Endothelial cell of umbilical vein (primary cell): ENCODE results near the gene UNC13D. TPM values are rescaled to one million over a fixed set of nuclear protein-coding genes. Genes with fewer than 3 reads are reported as not detected.

Experiments
- BruUV-seq: library from RNA; stranded (reverse); fragments of 400-500 nt; replicated peaks from 2 replicates; lab custom pipeline; 2021; lab: Mats Ljungman, UMichigan
- CTCF ChIA-PET: fragments of 300-600, 350-600 bp; sonication (Branson Sonifier 250); formaldehyde crosslinking; loops from one replicate; lab custom pipeline; 2021; ENCODE audit warnings: antibody characterized with exemption, inconsistent platforms; lab: Charles Lee
- POLR2A ChIA-PET: fragments of 300-600, 350-600 bp; sonication (Branson Sonifier 250); formaldehyde crosslinking; loops from one replicate; lab custom pipeline; 2021; ENCODE audit warnings: antibody characterized with exemption, inconsistent platforms; lab: Charles Lee
- DNase-seq: peaks from one replicate; pipeline ENCODE4 v3.0.0-alpha.2; 2011; ENCODE audit warnings: low read depth, low spot score
- FAIRE-seq: peaks from 2 replicates; lab custom pipeline; 2011; peaks lifted over from hg19 to GRCh38; lab: Jason Lieb, UNC
- H2AFZ ChIP-seq: 2 replicates; pipeline ENCODE4 v1.6.0; 2012; ENCODE audit warnings: low read depth, low read length, control low read depth, inconsistent platforms
- H3K27ac ChIP-seq: 2 replicates; pipeline ENCODE4 v1.5.1; 2011; ENCODE audit warnings: low read depth, mild to moderate bottlenecking, control low read depth, low read length, moderate library complexity; ENCODE audit not compliant: insufficient read depth
- H3K27me3 ChIP-seq, 2 experiments: 2 replicates each; pipeline versions ENCODE4 v1.6.0 to v1.6.1; 2011; ENCODE audit warnings: low read length in 2 of 2, mixed read lengths in 1 of 2; ENCODE audit not compliant: control insufficient read depth in 2 of 2, insufficient read depth in 2 of 2
- H3K36me3 ChIP-seq, 2 experiments: 2 replicates in 1 of 2; 3 replicates in 1 of 2; pipeline ENCODE4 v1.5.1; 2011; ENCODE audit warnings: low read length in 2 of 2, mild to moderate bottlenecking in 1 of 2, moderate library complexity in 1 of 2; ENCODE audit not compliant: control insufficient read depth in 2 of 2, insufficient read depth in 2 of 2; ENCODE audit errors: extremely low read depth in 1 of 2
- H3K4me1 ChIP-seq: 3 replicates; pipeline ENCODE4 v1.5.1; 2011; ENCODE audit warnings: mild to moderate bottlenecking, low read length; ENCODE audit not compliant: control insufficient read depth, insufficient read depth; ENCODE audit errors: extremely low read depth
- H3K4me2 ChIP-seq: 2 replicates; pipeline ENCODE4 v1.6.1; 2011; ENCODE audit warnings: low read length, control low read depth, mixed read lengths; ENCODE audit not compliant: insufficient read depth
- H3K4me3 ChIP-seq, 3 experiments: fragments of 200-600 bp in 1 of 3; sonication (generic), shearing (Covaris generic) in 1 of 3; replicated peaks in 1 of 3; 2 replicates each; pipeline ENCODE4 v1.5.1; 2011 to 2016; ENCODE audit warnings: control low read depth in 3 of 3, low read length in 3 of 3, mild to moderate bottlenecking in 2 of 3, inconsistent platforms in 1 of 3, low read depth in 1 of 3, moderate library complexity in 1 of 3; ENCODE audit not compliant: insufficient read depth in 1 of 3
- H3K79me2 ChIP-seq: 2 replicates; pipeline ENCODE4 v1.6.0; 2012; ENCODE audit warnings: low read length, inconsistent platforms; ENCODE audit not compliant: control insufficient read depth, insufficient read depth
- H3K9ac ChIP-seq: replicated peaks from 2 replicates; pipeline ENCODE3; 2011; ENCODE audit warnings: low read length, control low read depth; ENCODE audit not compliant: insufficient read depth; ENCODE audit errors: extremely low read depth
- H3K9me1 ChIP-seq: replicated peaks from 3 replicates; pipeline ENCODE4 v1.6.0; 2011; ENCODE audit warnings: mild to moderate bottlenecking, low read length; ENCODE audit not compliant: control insufficient read depth, insufficient read depth; ENCODE audit errors: extremely low read depth
- H3K9me3 ChIP-seq: replicated peaks from 2 replicates; pipeline ENCODE4 v1.5.1; 2012; ENCODE audit warnings: low read length, inconsistent platforms; ENCODE audit not compliant: control insufficient read depth, insufficient read depth
- H4K20me1 ChIP-seq: replicated peaks from 2 replicates; pipeline ENCODE3; 2011; ENCODE audit warnings: mild to moderate bottlenecking, low read length; ENCODE audit not compliant: control insufficient read depth, insufficient read depth; ENCODE audit errors: extremely low read depth
- CTCF ChIP-seq, 2 donors: IDR thresholded peaks; 1 replicate in 1 of 2; 2 replicates in 1 of 2; pipeline ENCODE4 v1.5.1; 2011; ENCODE audit warnings: low read length in 2 of 2, mild to moderate bottlenecking in 2 of 2, moderate library complexity in 2 of 2, control low read depth in 1 of 2, inconsistent platforms in 1 of 2, low read depth in 1 of 2; ENCODE audit not compliant: insufficient read depth in 1 of 2; ENCODE audit errors: extremely low read depth in 1 of 2
- EZH2 ChIP-seq: IDR thresholded peaks from 2 replicates; pipeline ENCODE4 v1.6.1; 2012; ENCODE audit warnings: borderline replicate concordance, low read depth, mild to moderate bottlenecking, moderate library complexity, low read length, inconsistent platforms; ENCODE audit not compliant: severe bottlenecking
- FOS ChIP-seq: IDR thresholded peaks from 2 replicates; pipeline ENCODE4 v1.6.1; 2011; ENCODE audit warnings: mild to moderate bottlenecking, low read length, moderate library complexity, borderline replicate concordance; ENCODE audit not compliant: insufficient read depth
- GATA2 ChIP-seq: IDR thresholded peaks from 2 replicates; pipeline ENCODE4 v1.7.0; 2011; ENCODE audit warnings: low read depth, mild to moderate bottlenecking, moderate library complexity, mixed read lengths, low read length; ENCODE audit not compliant: insufficient read length, insufficient read depth
- JUN ChIP-seq: IDR thresholded peaks from 2 replicates; pipeline ENCODE4 v1.6.1; 2011; ENCODE audit warnings: borderline replicate concordance, low read depth; ENCODE audit not compliant: insufficient read length, insufficient read depth
- MAX ChIP-seq: IDR thresholded peaks from 2 replicates; pipeline ENCODE4 v1.6.1; 2011; ENCODE audit not compliant: insufficient read depth, insufficient read length
- MYC ChIP-seq: IDR thresholded peaks from one replicate; pipeline ENCODE4 v1.6.1; 2011; ENCODE audit warnings: mild to moderate bottlenecking, low read depth, low read length
- POLR2A ChIP-seq: IDR thresholded peaks from 2 replicates; pipeline ENCODE4 v1.6.1; 2012; ENCODE audit warnings: low read depth, mild to moderate bottlenecking, control low read depth, low read length
- POLR2AphosphoS5 ChIP-seq: IDR thresholded peaks from 2 replicates; pipeline ENCODE4 v1.6.1; 2012; ENCODE audit warnings: low read depth, mild to moderate bottlenecking, control low read depth, low read length, moderate library complexity; ENCODE audit not compliant: insufficient read depth
- dilution Hi-C: fragments of 300-500 bp; cut with MboI; formaldehyde crosslinking; loops from one replicate; pipeline ENCODE4 v1.15.0; 2019; ENCODE audit warnings: low sequenced_read_pairs; ENCODE audit not compliant: extremely low pct_ligation_motif_present
- intact Hi-C: fragments of 100-400 bp; cut with micrococcal nuclease; formaldehyde crosslinking; loops from one replicate; pipeline ENCODE4 v1.10.0; 2022
- polyA plus RNA-seq, 4 experiments: library from polyadenylated mRNA; depleted of rRNA in 3 of 4; stranded (reverse) in 3 of 4; unstranded in 1 of 4; fragments of >200 nt; gene quantifications; 2 replicates each; pipeline versions ENCODE4 v1.2.1 to v1.2.3, GENCODE V29; 2011 to 2012; ENCODE audit warnings: missing spikeins in 1 of 4
- total RNA-seq: library from RNA; stranded (reverse); gene quantifications from 2 replicates; pipeline ENCODE4 v1.2.3, GENCODE V29; 2021

The UNC13D gene
- total and polyA plus RNA-seq, 2 donors (not counting 3 experiments of a cell fraction or from before 2014, with no cell fraction given) = 6.9 to 14.9 TPM

- no peaks in the 10 kb centered on the region for H3K27me3 ChIP-seq
- FAIRE-seq = no peak
- H3K9me3 ChIP-seq = no peaks in the 10 kb centered on the region
- H3K9ac ChIP-seq = no peak overlapping the region
- no peaks in the 10 kb centered on the region for H3K4me1 ChIP-seq
- H3K79me2 ChIP-seq = no peaks in the 10 kb centered on the region
- BruUV-seq = no TSS peak
- TF ChIP-seq CTCF (IDR thresholded peaks at IDR 0.05; ENCODE audit: extremely low read depth in 1 of 2, insufficient read depth in 1 of 2, low read depth in 1 of 2, low read length in 2 of 2) = no peak
- no peak for TF ChIP-seq POLR2A
- no peak for TF ChIP-seq EZH2
- no peak for TF ChIP-seq POLR2AphosphoS5
- TF ChIP-seq GATA2 = no peak
- H3K27ac ChIP-seq = no peak overlapping the region
- intact Hi-C loops = no loop called here
- no peak overlapping the region for H3K4me3 ChIP-seq
- H3K4me2 ChIP-seq = no peak overlapping the region
- H3K36me3 ChIP-seq = peaks cover 0 to 25% of the 10 kb centered on the region in 2 experiments
- no peak for DNase-seq
- POLR2A ChIA-PET = no interaction called here
- H2AFZ ChIP-seq = no peak overlapping the region
- CTCF ChIA-PET = interaction anchor here (1.1 to 1.7 kb wide), 3 partner anchors 10 to 28 kb away, joined by 3 to 7 read pairs (median 4); no protein-coding TSS in a partner anchor
- H4K20me1 ChIP-seq = no peaks in the 10 kb centered on the region
- dilution Hi-C loops = no loop called here
- H3K9me1 ChIP-seq = no peaks in the 10 kb centered on the region
These were observed 35.7 kb downstream of the UNC13D start for GRCh38 chr17:75808549-75808904.

- Histone ChIP-seq H3K9me1 (no peaks in the 10 kb centered on the region), H3K27me3 (no peaks in the 10 kb centered on the region), H3K4me1 (no peaks in the 10 kb centered on the region), H3K9ac (no peak overlapping the region), H3K4me2 (no peak overlapping the region), H4K20me1 (no peaks in the 10 kb centered on the region), H3K79me2 (no peaks in the 10 kb centered on the region), H3K4me3 (no peak overlapping the region), H3K27ac (no peak overlapping the region), H2AFZ (no peak overlapping the region), H3K9me3 (no peaks in the 10 kb centered on the region), H3K36me3 (peaks cover 0 to 20% of the 10 kb centered on the region in 2 experiments)
- intact Hi-C loops = no loop called here
- no TSS peak for BruUV-seq
- dilution Hi-C loops = no loop called here
- no peak for TF ChIP-seq MAX
- TF ChIP-seq EZH2 = no peak
- no peak for TF ChIP-seq POLR2AphosphoS5
- TF ChIP-seq MYC = no peak
- TF ChIP-seq FOS = no peak
- TF ChIP-seq GATA2 = no peak
- TF ChIP-seq POLR2A = no peak
- TF ChIP-seq CTCF (IDR thresholded peaks at IDR 0.05; ENCODE audit: extremely low read depth in 1 of 2, insufficient read depth in 1 of 2, low read depth in 1 of 2, low read length in 2 of 2) = no peak
- TF ChIP-seq JUN = no peak
- no peak for DNase-seq
- POLR2A ChIA-PET = no interaction called here
- CTCF ChIA-PET = interaction anchor here (1.1 to 1.3 kb wide), 2 partner anchors 11 to 28 kb away, joined by 3 to 4 read pairs; no protein-coding TSS in a partner anchor
- FAIRE-seq = no peak
These were observed 36.3 kb downstream of the UNC13D start for GRCh38 chr17:75807861-75808260.
